ENCODE results near the gene CFAP45.

DNA sequence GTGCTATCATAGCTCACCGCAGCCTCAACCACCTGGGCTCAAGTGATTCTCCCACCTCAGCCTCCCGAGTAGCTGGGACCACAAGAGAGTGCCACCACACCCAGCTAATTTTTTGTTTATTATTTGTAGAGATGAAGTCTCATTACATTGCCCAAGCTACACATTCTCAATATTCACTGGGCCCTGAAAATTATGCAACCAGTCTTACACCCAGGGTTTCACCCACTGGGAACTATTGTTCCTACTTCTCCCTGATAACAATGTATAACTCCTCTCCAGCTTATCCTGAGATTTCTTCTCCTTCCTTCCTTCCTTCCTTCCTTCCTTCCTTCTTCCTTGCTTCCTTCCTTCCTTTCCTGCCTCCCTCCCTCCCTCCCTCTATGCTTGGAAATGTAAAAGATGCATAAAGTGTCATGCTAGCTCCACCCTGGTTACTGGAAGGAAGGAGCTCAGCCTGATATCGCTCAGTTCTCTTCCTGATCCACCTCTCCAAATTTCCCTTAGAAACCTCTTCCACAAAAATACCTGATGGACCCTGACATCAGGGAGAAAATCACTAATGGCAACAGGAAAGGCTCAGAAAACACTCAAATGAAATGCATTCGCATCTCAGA lies 26.3 kb downstream of the CFAP45 start:
- TF ChIP-seq ETS2 (tag; IDR thresholded peaks at IDR 0.05; ENCODE audit: borderline replicate concordance, poor library complexity, severe bottlenecking): no peak
- no peak for TF ChIP-seq KDM1A (IDR thresholded peaks at IDR 0.05)
- TF ChIP-seq, protein P1, sequence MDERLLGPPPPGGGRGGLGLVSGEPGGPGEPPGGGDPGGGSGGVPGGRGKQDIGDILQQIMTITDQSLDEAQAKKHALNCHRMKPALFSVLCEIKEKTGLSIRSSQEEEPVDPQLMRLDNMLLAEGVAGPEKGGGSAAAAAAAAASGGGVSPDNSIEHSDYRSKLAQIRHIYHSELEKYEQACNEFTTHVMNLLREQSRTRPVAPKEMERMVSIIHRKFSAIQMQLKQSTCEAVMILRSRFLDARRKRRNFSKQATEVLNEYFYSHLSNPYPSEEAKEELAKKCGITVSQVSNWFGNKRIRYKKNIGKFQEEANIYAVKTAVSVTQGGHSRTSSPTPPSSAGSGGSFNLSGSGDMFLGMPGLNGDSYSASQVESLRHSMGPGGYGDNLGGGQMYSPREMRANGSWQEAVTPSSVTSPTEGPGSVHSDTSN (CRISPR knock-in tag; IDR thresholded peaks at IDR 0.05; ENCODE audit: low read depth): no peak
- TF ChIP-seq, protein P1 (tag; conservative IDR thresholded peaks at IDR 0.05; ENCODE audit: low read depth): no peak
- no peak for TF ChIP-seq GTF2F1 (IDR thresholded peaks at IDR 0.05; ENCODE audit: low read depth, low read length)
- no peak for TF ChIP-seq KAT2B (IDR thresholded peaks at IDR 0.05; ENCODE audit: low read depth, low read length)
- TF ChIP-seq POLR2A (conservative IDR thresholded peaks at IDR 0.05): no peak
- no peak for TF ChIP-seq YBX1 (IDR thresholded peaks at IDR 0.05)
- TF ChIP-seq, protein P2, sequence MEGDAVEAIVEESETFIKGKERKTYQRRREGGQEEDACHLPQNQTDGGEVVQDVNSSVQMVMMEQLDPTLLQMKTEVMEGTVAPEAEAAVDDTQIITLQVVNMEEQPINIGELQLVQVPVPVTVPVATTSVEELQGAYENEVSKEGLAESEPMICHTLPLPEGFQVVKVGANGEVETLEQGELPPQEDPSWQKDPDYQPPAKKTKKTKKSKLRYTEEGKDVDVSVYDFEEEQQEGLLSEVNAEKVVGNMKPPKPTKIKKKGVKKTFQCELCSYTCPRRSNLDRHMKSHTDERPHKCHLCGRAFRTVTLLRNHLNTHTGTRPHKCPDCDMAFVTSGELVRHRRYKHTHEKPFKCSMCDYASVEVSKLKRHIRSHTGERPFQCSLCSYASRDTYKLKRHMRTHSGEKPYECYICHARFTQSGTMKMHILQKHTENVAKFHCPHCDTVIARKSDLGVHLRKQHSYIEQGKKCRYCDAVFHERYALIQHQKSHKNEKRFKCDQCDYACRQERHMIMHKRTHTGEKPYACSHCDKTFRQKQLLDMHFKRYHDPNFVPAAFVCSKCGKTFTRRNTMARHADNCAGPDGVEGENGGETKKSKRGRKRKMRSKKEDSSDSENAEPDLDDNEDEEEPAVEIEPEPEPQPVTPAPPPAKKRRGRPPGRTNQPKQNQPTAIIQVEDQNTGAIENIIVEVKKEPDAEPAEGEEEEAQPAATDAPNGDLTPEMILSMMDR (IDR thresholded peaks at IDR 0.05 in 2 of 3, conservative IDR thresholded peaks at IDR 0.05 in 1 of 3; ENCODE audit: insufficient read depth in 2 of 3, low read depth in 1 of 3, low read length in 3 of 3): no peak

All from K562 (cell line).